ENCODE measurements around the gene MRPL36.

- TF ChIP-seq EZH2 (IDR thresholded peaks at IDR 0.05; ENCODE audit: low read length) (no peak), CTCF (optimal IDR thresholded peaks at IDR 0.05 in 1 of 3, IDR thresholded peaks at IDR 0.05 in 1 of 3, conservative IDR thresholded peaks at IDR 0.05 in 1 of 3; ENCODE audit: extremely low read depth in 1 of 3, insufficient read depth in 2 of 3, low read length in 3 of 3) (no peak)
These were observed 49.2 kb downstream of the MRPL36 start for GRCh38 chr5:1750469-1750868.

Measured in keratinocyte (primary cell).